ENCODE data around the gene HHATL.

Gene HHATL

GRCh38 chr3:42706721-42707619, 4.4 kb upstream of the HHATL start:
- no peak for TF ChIP-seq CTCF (IDR thresholded peaks at IDR 0.05; ENCODE audit: low read length)
- no peak for TF ChIP-seq EZH2 (optimal IDR thresholded peaks at IDR 0.05; ENCODE audit: low read depth, low read length)
- TF ChIP-seq EZH2phosphoT487 (IDR thresholded peaks at IDR 0.05; ENCODE audit: low read length) = no peak
- no peak overlapping the region for H2AFZ ChIP-seq (ENCODE audit: low read length)
- no peaks in the 10 kb centered on the region for H3K79me2 ChIP-seq (ENCODE audit: low read length)
- no peak overlapping the region for H3K4me2 ChIP-seq (ENCODE audit: low read depth, low read length)
- H3K9me2 ChIP-seq (replicated peaks; ENCODE audit: insufficient read depth, low read length) = no peaks in the 10 kb centered on the region
- no peak overlapping the region for H3K27ac ChIP-seq (ENCODE audit: low read length)
- no peak overlapping the region for H3K9ac ChIP-seq (ENCODE audit: low read length)
- H4K20me1 ChIP-seq (ENCODE audit: insufficient read depth, low read length) = no peaks in the 10 kb centered on the region
- no peak for DNase-seq
- no peaks in the 10 kb centered on the region for H3K9me3 ChIP-seq (replicated peaks; ENCODE audit: insufficient read depth, low read length)
- H3F3A ChIP-seq (ENCODE audit: insufficient read depth, low read length) = no peaks in the 10 kb centered on the region
- H3K4me1 ChIP-seq (ENCODE audit: low read length) = no peaks in the 10 kb centered on the region
- no peaks in the 10 kb centered on the region for H3K36me3 ChIP-seq (replicated peaks; ENCODE audit: insufficient read depth, low read length)
- H3K27me3 ChIP-seq (replicated peaks; ENCODE audit: insufficient read depth, low read length) = no peaks in the 10 kb centered on the region
- H3K4me3 ChIP-seq (ENCODE audit: low read length) = no peak overlapping the region

- no peak for TF ChIP-seq EZH2phosphoT487 (IDR thresholded peaks at IDR 0.05; ENCODE audit: low read length)
- TF ChIP-seq EZH2 (optimal IDR thresholded peaks at IDR 0.05; ENCODE audit: low read depth, low read length) = no peak
These were observed 3.5 kb upstream of the HHATL start for GRCh38 chr3:42705962-42706585.

GRCh38 chr3:42705058-42705767, 2.6 kb upstream of the HHATL start:
- Histone ChIP-seq H3K9me2 (replicated peaks; ENCODE audit: insufficient read depth, low read length) (no peaks in the 10 kb centered on the region), H3K79me2 (ENCODE audit: low read length) (no peaks in the 10 kb centered on the region), H3K4me1 (ENCODE audit: low read length) (no peaks in the 10 kb centered on the region), H3F3A (ENCODE audit: insufficient read depth, low read length) (no peaks in the 10 kb centered on the region), H2AFZ (ENCODE audit: low read length) (no peak overlapping the region), H4K20me1 (ENCODE audit: insufficient read depth, low read length) (no peaks in the 10 kb centered on the region), H3K4me3 (ENCODE audit: low read length) (no peak overlapping the region), H3K27ac (ENCODE audit: low read length) (no peak overlapping the region), H3K4me2 (ENCODE audit: low read depth, low read length) (no peak overlapping the region), H3K36me3 (replicated peaks; ENCODE audit: insufficient read depth, low read length) (no peaks in the 10 kb centered on the region), H3K27me3 (replicated peaks; ENCODE audit: insufficient read depth, low read length) (no peaks in the 10 kb centered on the region), H3K9ac (ENCODE audit: low read length) (no peak overlapping the region), H3K9me3 (replicated peaks; ENCODE audit: insufficient read depth, low read length) (no peaks in the 10 kb centered on the region)
- TF ChIP-seq EZH2 (optimal IDR thresholded peaks at IDR 0.05; ENCODE audit: low read depth, low read length) (no peak), CTCF (IDR thresholded peaks at IDR 0.05; ENCODE audit: low read length) (no peak), EZH2phosphoT487 (IDR thresholded peaks at IDR 0.05; ENCODE audit: low read length) (no peak)
- DNase-seq = no peak

More at GRCh38 chr3:42705962-42706585, 3.5 kb upstream of the HHATL start:
- no peak overlapping the region for H3K4me2 ChIP-seq (ENCODE audit: low read depth, low read length)
- no peak overlapping the region for H3K9ac ChIP-seq (ENCODE audit: low read length)
- no peak overlapping the region for H3K4me3 ChIP-seq (ENCODE audit: low read length)
- H3K9me3 ChIP-seq (replicated peaks; ENCODE audit: insufficient read depth, low read length) = no peaks in the 10 kb centered on the region
- no peak for DNase-seq
- no peaks in the 10 kb centered on the region for H3K9me2 ChIP-seq (replicated peaks; ENCODE audit: insufficient read depth, low read length)
- H2AFZ ChIP-seq (ENCODE audit: low read length) = no peak overlapping the region
- H3K27me3 ChIP-seq (replicated peaks; ENCODE audit: insufficient read depth, low read length) = no peaks in the 10 kb centered on the region
- H3K27ac ChIP-seq (ENCODE audit: low read length) = no peak overlapping the region
- no peaks in the 10 kb centered on the region for H4K20me1 ChIP-seq (ENCODE audit: insufficient read depth, low read length)
- no peaks in the 10 kb centered on the region for H3K36me3 ChIP-seq (replicated peaks; ENCODE audit: insufficient read depth, low read length)
- H3K4me1 ChIP-seq (ENCODE audit: low read length) = no peaks in the 10 kb centered on the region
- H3K79me2 ChIP-seq (ENCODE audit: low read length) = no peaks in the 10 kb centered on the region
- no peaks in the 10 kb centered on the region for H3F3A ChIP-seq (ENCODE audit: insufficient read depth, low read length)
